Stimulated activated CD4-positive, alpha-beta T cell treated with anti-CD3 and anti-CD28 coated beads, Interleukin-15, amount 100 ng/mL, for 48 hours (primary cell): ENCODE measurements around the gene TMEM144.
"Not testable (repeated sequence)": the region's sequence is repeated elsewhere in the genome, so short reads cannot be mapped to it uniquely, and the experiment has no call there.

Experiments used
- DNase-seq, 2 donors: peaks; one replicate each; pipeline ENCODE4 v3.0.0-alpha.2; 2020; ENCODE audit warnings: low read depth in 2 of 2

Gene TMEM144

GRCh38 chr4:158192439-158193158 lies 17.7 kb upstream of the TMEM144 start:
- DNase-seq = no peak

- DNase-seq = no peak
Observed at GRCh38 chr4:158193171-158193749, 17.0 kb upstream of the TMEM144 start.

GRCh38 chr4:158195297-158195696 lies 15.0 kb upstream of the TMEM144 start:
- DNase-seq = no peak

GRCh38 chr4:158197194-158197776 lies 13.0 kb upstream of the TMEM144 start:
- no peak for DNase-seq

GRCh38 chr4:158200214-158200613 lies 10.1 kb upstream of the TMEM144 start:
- DNase-seq = no peak

- DNase-seq = no peak
Observed at GRCh38 chr4:158201322-158201721, 9.0 kb upstream of the TMEM144 start.

- no peak for DNase-seq
Observed at GRCh38 chr4:158201876-158202275, 8.4 kb upstream of the TMEM144 start.

- no peak for DNase-seq
Observed at GRCh38 chr4:158202481-158202880, 7.8 kb upstream of the TMEM144 start.

GRCh38 chr4:158203436-158203835 lies 6.8 kb upstream of the TMEM144 start:
- no peak for DNase-seq

- DNase-seq = no peak
Observed at GRCh38 chr4:158203929-158204328, 6.4 kb upstream of the TMEM144 start.

- DNase-seq = no peak
Observed at GRCh38 chr4:158208963-158209640, 1.2 kb upstream of the TMEM144 start.

- DNase-seq = no peak
Observed at GRCh38 chr4:158211222-158211621, 936 bp downstream of the TMEM144 start.

- DNase-seq = no peak
Observed at GRCh38 chr4:158213466-158213865, 3.2 kb downstream of the TMEM144 start.

- no peak for DNase-seq
Observed at GRCh38 chr4:158214856-158215255, 4.6 kb downstream of the TMEM144 start.

GRCh38 chr4:158217763-158218162 lies 7.5 kb downstream of the TMEM144 start:
- DNase-seq = no peak

GRCh38 chr4:158219623-158220022 lies 9.3 kb downstream of the TMEM144 start:
- no peak for DNase-seq

GRCh38 chr4:158224318-158224717 lies 14.0 kb downstream of the TMEM144 start:
- not testable (repeated sequence) for DNase-seq

GRCh38 chr4:158224999-158225398 lies 14.7 kb downstream of the TMEM144 start:
- not testable (repeated sequence) for DNase-seq

GRCh38 chr4:158227880-158228279 lies 17.6 kb downstream of the TMEM144 start:
- DNase-seq = not testable (repeated sequence)

GRCh38 chr4:158228399-158228798 lies 18.1 kb downstream of the TMEM144 start:
- not testable (repeated sequence) for DNase-seq

- no peak for DNase-seq
Observed at GRCh38 chr4:158229768-158230167, 19.5 kb downstream of the TMEM144 start.

GRCh38 chr4:158234671-158235070 lies 24.4 kb downstream of the TMEM144 start:
- no peak for DNase-seq
